Sigmoid colon (tissue), 4 donors: ENCODE measurements around the gene SEMA4A.

ENCODE experiments used
- POLR2A ChIP-seq, 2 donors: fragments of 450-650 bp; IDR thresholded peaks; one replicate each; pipeline ENCODE4 v1.6.1; 2016; ENCODE audit warnings: antibody characterized with exemption in 2 of 2, mild to moderate bottlenecking in 2 of 2, moderate library complexity in 2 of 2
- POLR2AphosphoS5 ChIP-seq, 4 donors: sonication (generic); formaldehyde crosslinking; IDR thresholded peaks; one replicate each; pipeline ENCODE4 v1.6.1; 2017; ENCODE audit warnings: antibody characterized with exemption in 4 of 4
- TF ChIP-seq, protein P1 (sequence below), 4 experiments: fragments of 450-650 bp in 3 of 4; fragments of 200-600 bp in 1 of 4; IDR thresholded peaks; one replicate each; pipeline ENCODE4 v1.5.1; 2016 to 2019; ENCODE audit warnings: antibody characterized with exemption in 4 of 4, mild to moderate bottlenecking in 3 of 4, moderate library complexity in 2 of 4

- TF ChIP-seq, protein P1, sequence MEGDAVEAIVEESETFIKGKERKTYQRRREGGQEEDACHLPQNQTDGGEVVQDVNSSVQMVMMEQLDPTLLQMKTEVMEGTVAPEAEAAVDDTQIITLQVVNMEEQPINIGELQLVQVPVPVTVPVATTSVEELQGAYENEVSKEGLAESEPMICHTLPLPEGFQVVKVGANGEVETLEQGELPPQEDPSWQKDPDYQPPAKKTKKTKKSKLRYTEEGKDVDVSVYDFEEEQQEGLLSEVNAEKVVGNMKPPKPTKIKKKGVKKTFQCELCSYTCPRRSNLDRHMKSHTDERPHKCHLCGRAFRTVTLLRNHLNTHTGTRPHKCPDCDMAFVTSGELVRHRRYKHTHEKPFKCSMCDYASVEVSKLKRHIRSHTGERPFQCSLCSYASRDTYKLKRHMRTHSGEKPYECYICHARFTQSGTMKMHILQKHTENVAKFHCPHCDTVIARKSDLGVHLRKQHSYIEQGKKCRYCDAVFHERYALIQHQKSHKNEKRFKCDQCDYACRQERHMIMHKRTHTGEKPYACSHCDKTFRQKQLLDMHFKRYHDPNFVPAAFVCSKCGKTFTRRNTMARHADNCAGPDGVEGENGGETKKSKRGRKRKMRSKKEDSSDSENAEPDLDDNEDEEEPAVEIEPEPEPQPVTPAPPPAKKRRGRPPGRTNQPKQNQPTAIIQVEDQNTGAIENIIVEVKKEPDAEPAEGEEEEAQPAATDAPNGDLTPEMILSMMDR (IDR thresholded peaks at IDR 0.05), result no peak
- TF ChIP-seq POLR2AphosphoS5 (IDR thresholded peaks at IDR 0.05), result no peak
- TF ChIP-seq POLR2A (IDR thresholded peaks at IDR 0.05), result no peak
Measured at GRCh38 chr1:156111355-156111962, 41.9 kb upstream of the SEMA4A start.
